ENCODE data around the gene AP2A2. TPM values are rescaled to one million over a fixed set of nuclear protein-coding genes. Genes with fewer than 3 reads are reported as not detected.

The AP2A2 gene
- total RNA-seq, 1 donor from 2014 or later = 58.7 TPM

GRCh38 chr11:1012291-1012690, 86.6 kb downstream of the AP2A2 start:
- intact Hi-C loops (cut with DNase I) = no loop called here
- Histone ChIP-seq H3K36me3 (peaks cover 0 to 47% of the 10 kb centered on the region in 2 donors), H3K9me3 (no peaks in the 10 kb centered on the region), H3K4me3 (no peak overlapping the region), H3K27me3 (no peaks in the 10 kb centered on the region), H3K27ac (no peak overlapping the region), H3K4me1 (no peaks in the 10 kb centered on the region)
- no peak for TF ChIP-seq POLR2A (IDR thresholded peaks at IDR 0.05)
- TF ChIP-seq POLR2AphosphoS5 (IDR thresholded peaks at IDR 0.05; ENCODE audit: insufficient read depth in 1 of 2, low read depth in 1 of 2) = no peak
- TF ChIP-seq, protein P1, sequence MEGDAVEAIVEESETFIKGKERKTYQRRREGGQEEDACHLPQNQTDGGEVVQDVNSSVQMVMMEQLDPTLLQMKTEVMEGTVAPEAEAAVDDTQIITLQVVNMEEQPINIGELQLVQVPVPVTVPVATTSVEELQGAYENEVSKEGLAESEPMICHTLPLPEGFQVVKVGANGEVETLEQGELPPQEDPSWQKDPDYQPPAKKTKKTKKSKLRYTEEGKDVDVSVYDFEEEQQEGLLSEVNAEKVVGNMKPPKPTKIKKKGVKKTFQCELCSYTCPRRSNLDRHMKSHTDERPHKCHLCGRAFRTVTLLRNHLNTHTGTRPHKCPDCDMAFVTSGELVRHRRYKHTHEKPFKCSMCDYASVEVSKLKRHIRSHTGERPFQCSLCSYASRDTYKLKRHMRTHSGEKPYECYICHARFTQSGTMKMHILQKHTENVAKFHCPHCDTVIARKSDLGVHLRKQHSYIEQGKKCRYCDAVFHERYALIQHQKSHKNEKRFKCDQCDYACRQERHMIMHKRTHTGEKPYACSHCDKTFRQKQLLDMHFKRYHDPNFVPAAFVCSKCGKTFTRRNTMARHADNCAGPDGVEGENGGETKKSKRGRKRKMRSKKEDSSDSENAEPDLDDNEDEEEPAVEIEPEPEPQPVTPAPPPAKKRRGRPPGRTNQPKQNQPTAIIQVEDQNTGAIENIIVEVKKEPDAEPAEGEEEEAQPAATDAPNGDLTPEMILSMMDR (IDR thresholded peaks at IDR 0.05) = no peak
- no peak for DNase-seq (ENCODE audit: extremely low spot score in 2 of 2)

DNA sequence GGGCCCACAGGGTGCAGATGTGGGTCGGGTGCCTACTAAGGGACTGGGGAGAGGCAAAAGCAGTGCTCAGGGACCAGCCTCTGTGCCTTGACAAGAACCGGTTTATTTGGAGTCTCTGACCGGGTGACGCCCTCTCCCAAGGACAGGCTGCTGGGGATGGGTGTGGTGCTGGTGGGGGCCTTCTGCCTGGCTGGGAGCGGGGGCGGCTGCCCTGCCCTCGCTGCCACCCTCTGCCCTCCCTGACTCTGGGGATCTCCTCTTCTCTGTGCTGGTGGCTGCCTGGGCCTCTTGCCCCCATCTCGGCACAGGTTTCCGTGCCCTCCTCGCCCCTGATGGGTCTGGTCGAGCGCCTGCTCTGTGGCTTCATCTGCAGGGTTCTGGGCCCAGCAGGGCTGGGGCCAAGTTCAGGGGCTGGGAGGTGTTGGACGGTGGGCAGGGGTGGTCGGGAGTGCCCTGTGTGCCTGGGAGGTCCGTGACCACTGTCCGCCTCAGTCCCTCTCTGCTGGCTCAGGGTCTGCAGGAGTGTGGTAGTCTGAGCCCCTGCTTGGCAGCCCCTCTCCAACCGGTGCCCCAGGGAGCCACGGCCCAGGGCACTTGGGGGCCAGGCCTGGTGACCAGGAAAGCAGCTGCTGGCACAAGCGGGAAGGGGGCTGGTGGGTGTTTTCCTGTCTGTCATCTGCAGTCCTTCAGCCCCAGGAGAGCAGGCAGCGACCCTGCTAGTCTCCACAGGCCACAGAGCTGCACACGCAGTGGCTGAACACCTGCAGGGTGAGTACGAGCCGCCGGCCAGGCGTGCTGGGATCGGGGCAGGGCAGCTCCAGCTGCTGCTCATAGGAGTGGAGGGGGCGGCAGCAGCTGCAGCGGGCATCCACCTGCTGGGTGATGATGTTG, 87.3 kb downstream of the AP2A2 start:
- no peaks in the 10 kb centered on the region for H3K27me3 ChIP-seq
- H3K36me3 ChIP-seq = peaks cover 0 to 40% of the 10 kb centered on the region in 2 donors
- TF ChIP-seq POLR2A (IDR thresholded peaks at IDR 0.05) (no peak), POLR2AphosphoS5 (IDR thresholded peaks at IDR 0.05; ENCODE audit: insufficient read depth in 1 of 2, low read depth in 1 of 2) (no peak)
- TF ChIP-seq, protein P1 (IDR thresholded peaks at IDR 0.05) = no peak
- no peak overlapping the region for H3K4me3 ChIP-seq
- no peak for DNase-seq (ENCODE audit: extremely low spot score in 2 of 2)
- intact Hi-C loops (cut with DNase I) = no loop called here
- no peak overlapping the region for H3K27ac ChIP-seq
- H3K9me3 ChIP-seq = no peaks in the 10 kb centered on the region
- H3K4me1 ChIP-seq = no peaks in the 10 kb centered on the region

- intact Hi-C loops (cut with DNase I) = no loop called here
- DNase-seq (ENCODE audit: extremely low spot score in 2 of 2) = no peak
- Histone ChIP-seq H3K9me3 (no peaks in the 10 kb centered on the region), H3K4me3 (no peak overlapping the region), H3K36me3 (peaks cover 0 to 35% of the 10 kb centered on the region in 2 donors), H3K27ac (no peak overlapping the region), H3K4me1 (no peaks in the 10 kb centered on the region), H3K27me3 (no peaks in the 10 kb centered on the region)
- TF ChIP-seq, protein P1 (IDR thresholded peaks at IDR 0.05) = no peak
- TF ChIP-seq POLR2AphosphoS5 (IDR thresholded peaks at IDR 0.05; ENCODE audit: insufficient read depth in 1 of 2, low read depth in 1 of 2) = no peak
- TF ChIP-seq POLR2A (IDR thresholded peaks at IDR 0.05) = no peak
Measured at GRCh38 chr11:1013631-1013935, 87.9 kb downstream of the AP2A2 start.

DNA sequence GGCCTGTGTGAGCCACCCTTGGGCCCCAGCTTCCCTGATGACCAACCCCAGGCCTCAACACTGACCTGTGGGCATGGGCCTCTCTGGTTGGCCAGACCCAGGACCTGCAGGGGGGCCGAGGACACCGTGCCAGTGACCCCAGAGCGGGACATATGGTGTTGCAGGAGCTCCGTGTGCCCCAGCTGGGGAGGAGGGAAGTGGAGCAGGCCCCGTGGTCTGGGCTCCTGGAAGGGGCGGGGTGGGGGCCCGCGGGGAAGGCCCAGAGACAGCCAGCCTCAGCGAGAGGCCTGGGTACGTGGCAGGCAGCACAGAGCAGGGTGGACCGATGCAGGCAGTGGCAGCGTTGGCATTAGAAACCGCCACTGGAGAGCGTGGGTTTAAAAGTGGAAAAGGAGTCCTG, 88.6 kb downstream of the AP2A2 start:
- peaks cover 0 to 28% of the 10 kb centered on the region in 2 donors for H3K36me3 ChIP-seq
- DNase-seq (ENCODE audit: extremely low spot score in 2 of 2) = no peak
- TF ChIP-seq POLR2AphosphoS5 (IDR thresholded peaks at IDR 0.05; ENCODE audit: insufficient read depth in 1 of 2, low read depth in 1 of 2) = no peak
- TF ChIP-seq, protein P1 (IDR thresholded peaks at IDR 0.05) = no peak
- TF ChIP-seq POLR2A (IDR thresholded peaks at IDR 0.05) = no peak
- H3K9me3 ChIP-seq = no peaks in the 10 kb centered on the region
- no peaks in the 10 kb centered on the region for H3K4me1 ChIP-seq
- H3K27ac ChIP-seq = no peak overlapping the region
- no peaks in the 10 kb centered on the region for H3K27me3 ChIP-seq
- intact Hi-C loops (cut with DNase I) = no loop called here
- no peak overlapping the region for H3K4me3 ChIP-seq

DNA sequence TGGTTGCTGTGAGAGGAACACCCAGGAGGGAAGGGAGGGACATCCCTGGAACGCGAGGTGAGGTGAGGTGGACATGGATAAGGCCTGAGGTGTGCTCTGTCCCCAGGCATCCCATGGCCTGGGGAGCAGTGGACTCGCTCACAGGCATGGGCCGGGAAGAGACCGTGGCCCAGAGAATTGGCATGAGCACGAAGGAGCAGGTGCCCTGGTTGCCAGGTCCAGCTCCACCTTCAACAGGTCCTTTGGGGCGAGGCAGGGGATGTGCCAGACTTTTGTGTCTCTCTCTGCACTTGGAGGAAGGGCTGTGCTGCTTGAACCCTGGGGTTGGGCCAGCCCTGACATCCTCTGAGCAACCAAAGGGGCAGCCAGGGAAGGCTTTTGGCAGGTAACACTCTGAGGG, 89.4 kb downstream of the AP2A2 start:
- DNase-seq (ENCODE audit: extremely low spot score in 2 of 2) = no peak
- H3K4me3 ChIP-seq = no peak overlapping the region
- H3K27me3 ChIP-seq = no peaks in the 10 kb centered on the region
- peaks cover 0 to 20% of the 10 kb centered on the region in 2 donors for H3K36me3 ChIP-seq
- TF ChIP-seq, protein P1 (IDR thresholded peaks at IDR 0.05) = no peak
- TF ChIP-seq POLR2AphosphoS5 (IDR thresholded peaks at IDR 0.05; ENCODE audit: insufficient read depth in 1 of 2, low read depth in 1 of 2) (no peak), POLR2A (IDR thresholded peaks at IDR 0.05) (no peak)
- no peaks in the 10 kb centered on the region for H3K4me1 ChIP-seq
- H3K27ac ChIP-seq = no peak overlapping the region
- H3K9me3 ChIP-seq = no peaks in the 10 kb centered on the region
- intact Hi-C loops (cut with DNase I) = no loop called here

Data from vagina (tissue), 2 donors.